HepG2 (cell line): Measurements from ENCODE around the gene CSF3R. TPM values are rescaled to one million over a fixed set of nuclear protein-coding genes. Genes with fewer than 3 reads are reported as not detected.

Source experiments
- GZF1 ChIP-seq: sonication (generic); formaldehyde crosslinking; IDR thresholded peaks from 2 replicates; pipeline ENCODE4 v1.5.1; 2020; ENCODE audit warnings: mild to moderate bottlenecking, missing genetic modification reagents
- HMGXB3 ChIP-seq: sonication (generic); formaldehyde crosslinking; IDR thresholded peaks from 2 replicates; pipeline ENCODE4 v1.4.0; 2020; ENCODE audit warnings: missing genetic modification reagents, borderline replicate concordance
- HOXA5 ChIP-seq: sonication (generic); formaldehyde crosslinking; IDR thresholded peaks from 2 replicates; pipeline ENCODE4 v1.4.0; 2020; ENCODE audit warnings: missing genetic modification reagents
- KDM2A ChIP-seq: sonication (generic); formaldehyde crosslinking; IDR thresholded peaks from 2 replicates; pipeline ENCODE4 v1.4.0; 2020; ENCODE audit warnings: low read depth, missing genetic modification reagents, borderline replicate concordance
- MAF1 ChIP-seq: sonication (generic); formaldehyde crosslinking; IDR thresholded peaks from 2 replicates; pipeline ENCODE4 v1.5.0; 2020; ENCODE audit warnings: missing genetic modification reagents, borderline replicate concordance
- NONO ChIP-seq, 2 experiments: fragments of 450-650 bp in 1 of 2; sonication (generic) in 1 of 2; formaldehyde crosslinking in 1 of 2; IDR thresholded peaks in 1 of 2; conservative IDR thresholded peaks in 1 of 2; 2 replicates each; pipeline versions ENCODE4 v1.6.1 to v1.8.0; 2017 to 2022; ENCODE audit warnings: mild to moderate bottlenecking in 1 of 2, missing genetic modification reagents in 1 of 2, moderate library complexity in 1 of 2
- ZBTB4 ChIP-seq: sonication (generic); formaldehyde crosslinking; IDR thresholded peaks from 2 replicates; pipeline ENCODE4 v1.4.0; 2020; ENCODE audit warnings: missing genetic modification reagents, mild to moderate bottlenecking, borderline replicate concordance
- ZFAT ChIP-seq: sonication (generic); formaldehyde crosslinking; conservative IDR thresholded peaks from 2 replicates; pipeline ENCODE4 v1.8.1; 2023; ENCODE audit warnings: missing genetic modification reagents, inconsistent platforms
- ZHX1 ChIP-seq: sonication (generic); formaldehyde crosslinking; IDR thresholded peaks from 2 replicates; pipeline ENCODE4 v1.8.1; 2022; ENCODE audit warnings: low read depth, mild to moderate bottlenecking, missing genetic modification reagents
- ZNF17 ChIP-seq: sonication (generic); formaldehyde crosslinking; IDR thresholded peaks from 2 replicates; pipeline ENCODE4 v1.5.0; 2020; ENCODE audit warnings: mild to moderate bottlenecking, missing genetic modification reagents
- polyA plus RNA-seq, 8 experiments: library from polyadenylated mRNA; depleted of rRNA in 3 of 8; stranded (reverse) in 7 of 8; unstranded in 1 of 8; fragments of >200 nt; fragmentation: Illumina TruSeq in 4 of 8; extraction: Trizol in 4 of 8; gene quantifications; 2 replicates each; pipeline versions ENCODE4 v1.2.1 to v1.2.3, GENCODE V29; 2011 to 2016; ENCODE audit warnings: low read depth in 4 of 8, missing spikeins in 1 of 8, mixed read lengths in 1 of 8; ENCODE audit not compliant: insufficient read depth in 1 of 8
- total RNA-seq, 5 experiments: library from RNA; depleted of rRNA; stranded (reverse); fragments of >200 nt; fragmentation: Illumina TruSeq; extraction: Trizol; gene quantifications; 2 replicates each; pipeline ENCODE4 v1.2.3, GENCODE V29; 2016; ENCODE audit warnings: low read depth in 1 of 5
- TF ChIP-seq, protein P1 (sequence below): sonication (generic); formaldehyde crosslinking; IDR thresholded peaks from 2 replicates; pipeline ENCODE4 v1.4.0; 2020; ENCODE audit warnings: missing genetic modification reagents, borderline replicate concordance
- TF ChIP-seq, protein P2 (sequence below): sonication (generic); formaldehyde crosslinking; IDR thresholded peaks from 2 replicates; pipeline ENCODE4 v1.5.1; 2020; ENCODE audit warnings: mild to moderate bottlenecking, missing genetic modification reagents, moderate library complexity

CSF3R gene
- total and polyA plus RNA-seq, 2 of the 13 experiments (the other 11 are each of a cell fraction or from before 2014, with no cell fraction given), result 11.9 to 28.8 TPM

DNA sequence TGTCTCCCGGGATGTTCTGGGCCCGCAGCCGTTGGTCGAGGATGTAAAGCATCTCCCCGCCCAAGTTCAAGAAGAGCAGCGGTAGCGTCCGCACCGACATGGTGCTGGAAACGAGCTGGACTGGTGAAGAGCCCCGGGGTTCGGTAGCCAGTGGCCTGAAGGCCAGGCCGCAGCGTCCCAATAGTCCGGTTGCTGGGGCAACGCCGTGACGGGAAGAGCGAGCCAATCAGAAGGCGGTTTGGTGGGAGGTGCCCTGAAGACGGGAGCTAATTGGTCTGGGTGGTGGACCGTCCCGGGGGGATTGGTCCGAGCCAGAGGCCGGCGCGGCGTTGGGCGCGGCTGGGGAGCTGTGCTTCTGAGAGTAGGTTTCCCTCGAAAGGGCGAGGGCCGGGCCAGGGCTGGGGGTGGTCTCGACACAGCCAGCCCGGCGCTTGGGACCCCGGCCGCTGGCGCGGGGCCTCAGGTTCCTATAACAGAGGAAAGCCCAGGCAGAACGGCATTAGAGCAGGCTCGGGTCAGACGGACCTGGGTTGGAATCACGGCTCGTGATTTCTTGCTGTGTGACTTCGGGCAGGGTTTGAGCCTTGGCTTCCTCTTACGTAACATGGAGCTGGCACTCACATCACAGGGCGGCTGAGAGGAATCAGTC lies 32.3 kb downstream of the CSF3R start, which contains the start of gene OSCP1 (continued):
- peak; percentile 100 for TF ChIP-seq HMGXB3 (CRISPR knock-in tag)
- peak; percentile 77 for TF ChIP-seq KDM2A (CRISPR knock-in tag)
- 0 out of 2 replicates have a peak, but pooled peaks have one; percentile 56 for TF ChIP-seq HOXA5 (CRISPR knock-in tag)
- 0 out of 2 replicates have a peak, but pooled peaks have one; percentile 21 for TF ChIP-seq MAF1 (CRISPR knock-in tag)
- TF ChIP-seq NONO (IDR thresholded peaks at IDR 0.05), result no peak
- TF ChIP-seq NONO (CRISPR knock-in tag; conservative IDR thresholded peaks at IDR 0.05), result no peak
- TF ChIP-seq ZHX1 (CRISPR knock-in tag), result no peak
- TF ChIP-seq ZNF17 (CRISPR knock-in tag), result 0 out of 2 replicates have a peak, but pooled peaks have one; percentile 47
- 0 out of 2 replicates have a peak, but pooled peaks have one; percentile 62 for TF ChIP-seq ZFAT (CRISPR knock-in tag)
- peak; percentile 71; the same call in 1 of the 2 replicates for TF ChIP-seq GZF1 (CRISPR knock-in tag)
- TF ChIP-seq, protein P1, sequence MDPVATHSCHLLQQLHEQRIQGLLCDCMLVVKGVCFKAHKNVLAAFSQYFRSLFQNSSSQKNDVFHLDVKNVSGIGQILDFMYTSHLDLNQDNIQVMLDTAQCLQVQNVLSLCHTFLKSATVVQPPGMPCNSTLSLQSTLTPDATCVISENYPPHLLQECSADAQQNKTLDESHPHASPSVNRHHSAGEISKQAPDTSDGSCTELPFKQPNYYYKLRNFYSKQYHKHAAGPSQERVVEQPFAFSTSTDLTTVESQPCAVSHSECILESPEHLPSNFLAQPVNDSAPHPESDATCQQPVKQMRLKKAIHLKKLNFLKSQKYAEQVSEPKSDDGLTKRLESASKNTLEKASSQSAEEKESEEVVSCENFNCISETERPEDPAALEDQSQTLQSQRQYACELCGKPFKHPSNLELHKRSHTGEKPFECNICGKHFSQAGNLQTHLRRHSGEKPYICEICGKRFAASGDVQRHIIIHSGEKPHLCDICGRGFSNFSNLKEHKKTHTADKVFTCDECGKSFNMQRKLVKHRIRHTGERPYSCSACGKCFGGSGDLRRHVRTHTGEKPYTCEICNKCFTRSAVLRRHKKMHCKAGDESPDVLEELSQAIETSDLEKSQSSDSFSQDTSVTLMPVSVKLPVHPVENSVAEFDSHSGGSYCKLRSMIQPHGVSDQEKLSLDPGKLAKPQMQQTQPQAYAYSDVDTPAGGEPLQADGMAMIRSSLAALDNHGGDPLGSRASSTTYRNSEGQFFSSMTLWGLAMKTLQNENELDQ (CRISPR knock-in tag), result no peak
- TF ChIP-seq ZBTB4 (CRISPR knock-in tag), result 0 out of 2 replicates have a peak, but pooled peaks have one; percentile 30
- TF ChIP-seq, protein P2, sequence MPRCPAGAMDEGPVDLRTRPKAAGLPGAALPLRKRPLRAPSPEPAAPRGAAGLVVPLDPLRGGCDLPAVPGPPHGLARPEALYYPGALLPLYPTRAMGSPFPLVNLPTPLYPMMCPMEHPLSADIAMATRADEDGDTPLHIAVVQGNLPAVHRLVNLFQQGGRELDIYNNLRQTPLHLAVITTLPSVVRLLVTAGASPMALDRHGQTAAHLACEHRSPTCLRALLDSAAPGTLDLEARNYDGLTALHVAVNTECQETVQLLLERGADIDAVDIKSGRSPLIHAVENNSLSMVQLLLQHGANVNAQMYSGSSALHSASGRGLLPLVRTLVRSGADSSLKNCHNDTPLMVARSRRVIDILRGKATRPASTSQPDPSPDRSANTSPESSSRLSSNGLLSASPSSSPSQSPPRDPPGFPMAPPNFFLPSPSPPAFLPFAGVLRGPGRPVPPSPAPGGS (CRISPR knock-in tag), result peak; percentile 57; the same call in 1 of the 2 replicates
